VCaP (cell line): Measurements from ENCODE around the gene MYO3B.
"Not testable (repeated sequence)": the region's sequence is repeated elsewhere in the genome, so short reads cannot be mapped to it uniquely, and the experiment has no call there.

Experiments
- H3K27ac ChIP-seq: fragments of 450-650 bp; 2 replicates; pipeline ENCODE4 v1.5.1; 2017
- TF ChIP-seq, protein P1 (sequence below): fragments of 450-650 bp; conservative IDR thresholded peaks from 2 replicates; pipeline ENCODE4 v1.5.1; 2017; ENCODE audit warnings: mild to moderate bottlenecking, moderate library complexity

The MYO3B gene

DNA sequence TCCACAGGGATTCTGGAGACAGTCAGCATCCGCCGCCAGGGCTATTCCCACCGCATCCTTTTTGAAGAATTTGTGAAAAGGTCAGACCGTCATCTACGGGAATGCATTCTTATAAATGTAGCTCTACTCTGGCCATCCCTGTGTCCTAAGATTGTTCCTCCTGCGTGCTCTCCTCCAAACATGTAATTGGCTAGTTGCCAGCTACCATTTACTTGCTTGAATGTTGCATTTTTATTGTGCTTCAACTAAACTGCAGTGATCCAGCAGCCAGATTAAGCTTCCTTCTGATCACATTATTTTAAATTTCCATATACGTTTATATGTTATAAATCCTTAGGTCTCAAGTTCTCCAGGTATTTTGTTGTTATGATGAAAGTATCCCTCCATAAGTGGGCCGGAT is 288.7 kb downstream of the MYO3B start:
- TF ChIP-seq, protein P1, sequence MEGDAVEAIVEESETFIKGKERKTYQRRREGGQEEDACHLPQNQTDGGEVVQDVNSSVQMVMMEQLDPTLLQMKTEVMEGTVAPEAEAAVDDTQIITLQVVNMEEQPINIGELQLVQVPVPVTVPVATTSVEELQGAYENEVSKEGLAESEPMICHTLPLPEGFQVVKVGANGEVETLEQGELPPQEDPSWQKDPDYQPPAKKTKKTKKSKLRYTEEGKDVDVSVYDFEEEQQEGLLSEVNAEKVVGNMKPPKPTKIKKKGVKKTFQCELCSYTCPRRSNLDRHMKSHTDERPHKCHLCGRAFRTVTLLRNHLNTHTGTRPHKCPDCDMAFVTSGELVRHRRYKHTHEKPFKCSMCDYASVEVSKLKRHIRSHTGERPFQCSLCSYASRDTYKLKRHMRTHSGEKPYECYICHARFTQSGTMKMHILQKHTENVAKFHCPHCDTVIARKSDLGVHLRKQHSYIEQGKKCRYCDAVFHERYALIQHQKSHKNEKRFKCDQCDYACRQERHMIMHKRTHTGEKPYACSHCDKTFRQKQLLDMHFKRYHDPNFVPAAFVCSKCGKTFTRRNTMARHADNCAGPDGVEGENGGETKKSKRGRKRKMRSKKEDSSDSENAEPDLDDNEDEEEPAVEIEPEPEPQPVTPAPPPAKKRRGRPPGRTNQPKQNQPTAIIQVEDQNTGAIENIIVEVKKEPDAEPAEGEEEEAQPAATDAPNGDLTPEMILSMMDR, result no peak
- peak overlapping the region; percentile 60; the same call in 1 of the 2 replicates for H3K27ac ChIP-seq

DNA sequence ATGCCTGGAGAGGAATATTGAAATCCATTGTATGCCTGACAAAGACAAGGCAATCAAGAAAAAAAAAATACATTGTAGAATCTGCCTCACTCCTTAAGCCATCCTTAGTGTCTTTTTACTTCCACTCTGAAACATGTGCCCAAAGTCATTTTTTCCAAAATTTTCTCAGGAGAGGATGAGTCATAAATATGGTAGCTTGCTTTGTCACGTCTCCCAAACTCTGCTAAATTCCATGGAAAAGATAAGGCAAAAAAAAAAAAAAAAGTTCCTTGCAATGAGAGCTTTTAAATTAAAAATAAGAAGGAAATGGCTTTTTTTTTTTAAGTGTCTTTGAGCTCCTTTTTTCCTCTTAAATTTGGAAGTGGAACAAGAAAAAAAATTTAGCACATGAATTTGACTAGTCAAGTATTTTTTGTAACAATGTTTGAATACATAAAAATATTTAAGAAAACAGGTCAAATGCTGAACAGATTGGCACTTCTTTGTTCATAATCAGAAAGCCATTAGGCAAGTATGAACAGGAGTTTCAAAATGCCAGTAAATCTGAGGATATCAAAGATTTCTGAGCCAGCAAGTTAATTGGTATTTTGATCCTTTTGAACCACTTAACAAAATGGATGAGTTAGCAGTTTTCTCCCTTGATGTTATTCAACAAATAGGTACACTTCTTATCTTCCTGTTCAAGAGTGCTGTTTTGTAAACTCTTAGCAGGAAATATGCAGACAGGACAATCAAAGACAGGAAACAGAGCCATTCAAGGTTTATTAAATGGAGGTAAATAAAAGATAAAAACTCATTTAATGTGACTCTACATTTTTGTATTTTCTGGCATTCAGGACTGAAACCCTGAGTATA is 289.8 kb downstream of the MYO3B start:
- H3K27ac ChIP-seq, result peak overlapping the region; percentile 60
- TF ChIP-seq, protein P1, result no peak

DNA sequence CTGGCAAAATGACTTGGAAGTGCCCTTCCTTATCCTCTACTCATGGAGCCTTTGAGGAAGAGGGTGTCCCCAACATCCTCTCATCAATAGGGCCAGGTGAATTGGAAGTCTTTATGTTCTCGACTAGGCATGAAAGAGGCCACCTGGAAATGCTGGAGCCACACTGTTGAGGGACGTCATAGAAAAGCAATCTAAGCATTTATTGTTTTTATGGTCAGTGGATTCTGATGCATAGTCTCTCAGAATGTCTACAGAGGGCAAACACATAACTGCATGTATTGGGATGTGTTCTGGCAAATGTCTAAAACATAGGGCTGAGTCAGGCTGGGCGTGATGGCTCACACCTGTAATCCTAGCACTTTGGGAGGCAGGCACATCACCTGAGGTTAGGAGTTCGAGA is 290.6 kb downstream of the MYO3B start:
- TF ChIP-seq, protein P1, result no peak
- H3K27ac ChIP-seq, result peak overlapping the region; percentile 60

DNA sequence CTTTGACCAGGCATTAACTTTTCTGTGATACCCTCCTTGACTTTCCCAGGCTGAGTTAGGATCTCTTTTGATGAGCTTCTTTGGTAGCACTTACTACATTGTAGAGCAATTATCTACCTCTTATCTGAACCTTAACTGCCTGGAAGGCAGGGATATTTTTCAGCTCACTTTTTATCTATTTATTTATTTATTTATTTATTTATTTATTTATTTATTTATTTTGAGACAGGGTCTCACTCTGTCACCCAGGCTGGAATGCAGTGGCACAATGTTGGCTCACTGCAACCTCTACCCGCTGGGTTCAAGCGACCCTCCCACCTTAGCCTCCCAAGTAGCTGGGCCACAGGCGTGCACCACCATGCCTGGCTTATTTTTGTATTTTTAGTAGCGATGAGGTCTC is 294.6 kb downstream of the MYO3B start:
- not testable (repeated sequence) for H3K27ac ChIP-seq

DNA sequence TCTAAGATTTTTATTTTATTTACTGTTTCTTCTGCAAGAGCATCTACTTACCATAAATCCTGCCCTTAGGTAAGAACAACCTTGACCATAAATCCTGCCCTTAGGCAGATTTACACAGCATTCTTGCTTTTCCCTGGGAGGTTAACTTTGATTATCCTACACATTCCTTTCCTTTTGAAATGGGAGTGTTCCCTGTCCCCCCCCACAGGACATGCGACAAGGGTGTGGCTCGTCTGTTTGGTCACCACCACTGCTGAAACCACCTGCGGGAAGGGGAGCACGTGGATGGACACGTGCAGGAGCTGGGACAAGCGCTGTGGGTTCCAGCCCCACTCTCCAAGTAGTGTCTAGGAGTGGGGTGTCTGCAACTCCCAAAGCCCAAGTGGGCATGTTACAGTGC is 297.9 kb downstream of the MYO3B start:
- H3K27ac ChIP-seq, result no peak overlapping the region
- TF ChIP-seq, protein P1, result no peak

DNA sequence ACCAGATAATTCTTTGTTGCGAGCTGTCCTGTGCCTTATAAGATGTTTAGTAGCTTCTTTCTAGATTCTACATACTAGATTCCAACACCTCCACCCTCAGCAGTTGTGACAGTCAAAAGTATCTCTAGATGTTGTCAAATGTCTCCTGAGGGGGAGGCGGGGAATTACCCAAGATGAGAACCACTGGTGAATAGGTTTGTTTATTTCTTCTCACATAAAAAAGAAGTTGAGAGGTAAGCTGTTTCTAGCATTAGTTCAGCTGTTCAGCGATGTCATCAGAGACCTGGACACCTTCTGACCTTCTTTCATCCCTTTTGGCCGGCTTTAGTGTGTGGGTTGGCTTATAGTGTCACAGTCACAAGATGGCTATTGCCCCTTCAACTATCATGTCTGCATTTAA is 299.7 kb downstream of the MYO3B start:
- H3K27ac ChIP-seq, result no peak overlapping the region
- TF ChIP-seq, protein P1, result no peak

DNA sequence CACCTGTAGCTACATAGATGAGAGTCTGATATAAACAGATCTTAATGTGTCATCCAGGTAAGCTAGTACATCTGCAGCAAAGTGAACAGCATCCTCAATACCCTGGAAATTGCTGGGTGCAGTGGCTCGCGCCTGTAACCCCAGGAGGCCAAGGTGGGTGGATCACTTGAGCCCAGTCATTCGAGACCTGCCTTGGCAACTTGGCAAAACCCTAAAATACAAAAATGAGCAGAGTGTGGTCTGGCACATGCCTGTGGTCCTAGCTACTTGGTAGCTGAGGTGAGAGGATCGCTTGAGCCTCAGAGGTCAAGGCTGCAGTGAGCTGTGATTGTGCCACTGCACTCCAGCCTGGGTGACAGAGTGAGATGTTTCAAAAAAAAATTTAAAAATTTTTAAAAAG is 303.3 kb downstream of the MYO3B start:
- TF ChIP-seq, protein P1, result no peak
- no peak overlapping the region for H3K27ac ChIP-seq

DNA sequence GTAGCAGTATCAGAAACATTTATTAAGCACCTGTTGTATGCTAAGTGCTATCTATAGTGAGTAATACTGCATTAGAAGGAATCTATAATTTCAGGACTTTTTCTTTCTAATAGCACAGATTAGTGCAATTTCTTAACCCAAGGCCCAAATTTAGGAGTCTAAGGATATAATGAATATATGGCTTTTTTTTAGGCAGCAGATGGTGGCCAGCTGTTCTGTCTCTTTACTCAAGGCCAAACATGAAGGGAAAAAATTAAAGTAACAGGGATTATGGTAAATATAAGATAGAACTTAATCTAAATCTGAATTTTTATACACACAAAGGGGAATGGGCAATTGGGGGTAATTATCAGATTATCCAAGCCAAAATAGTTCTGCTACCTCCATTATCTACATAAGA is 306.6 kb downstream of the MYO3B start:
- no peak overlapping the region for H3K27ac ChIP-seq
- TF ChIP-seq, protein P1, result no peak
